ENCODE measurements around the gene DCXR. TPM values are rescaled to one million over a fixed set of nuclear protein-coding genes. Genes with fewer than 3 reads are reported as not detected.

DCXR gene
- total RNA-seq, 6 donors from 2014 or later = 122 to 358 (median 211) TPM

- Histone ChIP-seq H3K36me3 (peaks cover 0 to 13% (median 8%) of the 10 kb centered on the region in 4 donors), H3K9me3 (no peaks in the 10 kb centered on the region), H3K4me1 (peaks cover 21 to 57% (median 47%) of the 10 kb centered on the region in 4 donors), H3K4me3 (no peak overlapping the region), H3K27ac (peak overlapping the region in 2 of 4 donors; percentile 24 to 68), H3K27me3 (no peaks in the 10 kb centered on the region)
- DNase-seq = peak in 1 of 2 donors; percentile 60
- TF ChIP-seq EP300 (IDR thresholded peaks at IDR 0.05) (no peak), POLR2AphosphoS5 (IDR thresholded peaks at IDR 0.05) (no peak)
- WGBS, 2 donors = 92 to 95% methylated on average over 17 to 27 of the region's 29 CpGs
- ATAC-seq (ENCODE audit: low FRiP score in 2 of 2) = no peak
Measured at GRCh38 chr17:81995463-81996231, 41.9 kb downstream of the DCXR start.

DNA sequence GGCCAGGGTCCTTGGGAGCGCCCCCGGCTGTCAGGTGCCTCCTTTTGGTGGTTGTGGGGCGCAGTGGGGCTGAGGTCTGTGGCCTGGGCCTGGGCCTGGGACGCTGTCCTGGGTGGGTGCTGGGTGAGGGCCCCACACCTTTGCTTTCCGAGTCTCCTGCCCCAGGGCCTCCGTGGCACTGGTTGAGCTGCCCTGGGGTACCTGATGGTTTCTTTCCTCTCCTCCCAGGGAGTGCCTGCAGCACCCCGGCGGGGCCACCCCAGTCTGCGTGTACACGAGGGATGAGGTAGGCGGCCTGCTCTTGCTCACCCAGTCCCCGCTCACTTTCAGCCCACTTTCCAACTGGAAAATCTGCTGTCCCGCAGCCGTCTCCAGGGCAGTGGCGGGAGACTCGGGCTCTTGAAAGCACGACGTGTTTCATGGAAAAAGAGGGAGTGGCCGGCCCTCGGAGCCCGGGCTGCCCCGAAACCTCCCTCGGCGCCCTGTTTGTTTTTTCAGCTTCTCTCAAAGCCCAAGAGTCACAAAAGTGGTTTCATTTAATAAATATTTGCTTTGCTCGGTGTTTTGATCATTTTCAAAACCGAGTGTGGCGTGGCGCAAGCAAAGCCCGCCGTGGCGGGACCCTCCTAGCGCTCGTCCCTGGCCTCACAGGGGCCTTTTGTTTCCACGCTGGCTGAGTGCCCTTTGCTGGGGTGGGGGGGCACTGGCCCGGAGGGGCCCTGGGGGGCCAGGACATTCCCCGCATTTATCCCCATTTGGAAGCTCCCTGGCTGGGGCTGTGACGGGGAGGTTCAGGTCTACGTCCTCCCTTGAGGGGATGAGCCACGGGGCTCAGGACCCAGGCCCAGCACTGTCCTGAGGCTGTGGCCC, 42.7 kb downstream of the DCXR start:
- ATAC-seq (ENCODE audit: low FRiP score in 2 of 2) = no peak
- TF ChIP-seq, protein P1, sequence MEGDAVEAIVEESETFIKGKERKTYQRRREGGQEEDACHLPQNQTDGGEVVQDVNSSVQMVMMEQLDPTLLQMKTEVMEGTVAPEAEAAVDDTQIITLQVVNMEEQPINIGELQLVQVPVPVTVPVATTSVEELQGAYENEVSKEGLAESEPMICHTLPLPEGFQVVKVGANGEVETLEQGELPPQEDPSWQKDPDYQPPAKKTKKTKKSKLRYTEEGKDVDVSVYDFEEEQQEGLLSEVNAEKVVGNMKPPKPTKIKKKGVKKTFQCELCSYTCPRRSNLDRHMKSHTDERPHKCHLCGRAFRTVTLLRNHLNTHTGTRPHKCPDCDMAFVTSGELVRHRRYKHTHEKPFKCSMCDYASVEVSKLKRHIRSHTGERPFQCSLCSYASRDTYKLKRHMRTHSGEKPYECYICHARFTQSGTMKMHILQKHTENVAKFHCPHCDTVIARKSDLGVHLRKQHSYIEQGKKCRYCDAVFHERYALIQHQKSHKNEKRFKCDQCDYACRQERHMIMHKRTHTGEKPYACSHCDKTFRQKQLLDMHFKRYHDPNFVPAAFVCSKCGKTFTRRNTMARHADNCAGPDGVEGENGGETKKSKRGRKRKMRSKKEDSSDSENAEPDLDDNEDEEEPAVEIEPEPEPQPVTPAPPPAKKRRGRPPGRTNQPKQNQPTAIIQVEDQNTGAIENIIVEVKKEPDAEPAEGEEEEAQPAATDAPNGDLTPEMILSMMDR (IDR thresholded peaks at IDR 0.05) = no peak
- peak in 1 of 4 donors; percentile 22 for TF ChIP-seq POLR2A (IDR thresholded peaks at IDR 0.05)
- Histone ChIP-seq H3K36me3 (peaks cover 0 to 13% (median 8%) of the 10 kb centered on the region in 4 donors), H3K4me1 (peaks cover 21 to 52% (median 44%) of the 10 kb centered on the region in 4 donors), H3K27me3 (no peaks in the 10 kb centered on the region), H3K4me3 (no peak overlapping the region), H3K27ac (peak overlapping the region in 2 of 4 donors; percentile 24 to 68), H3K9me3 (no peaks in the 10 kb centered on the region)
- WGBS, 2 donors = 80 to 82% methylated on average over 28 to 39 of the region's 39 CpGs
- DNase-seq = peak; percentile 59 to 84

DNA sequence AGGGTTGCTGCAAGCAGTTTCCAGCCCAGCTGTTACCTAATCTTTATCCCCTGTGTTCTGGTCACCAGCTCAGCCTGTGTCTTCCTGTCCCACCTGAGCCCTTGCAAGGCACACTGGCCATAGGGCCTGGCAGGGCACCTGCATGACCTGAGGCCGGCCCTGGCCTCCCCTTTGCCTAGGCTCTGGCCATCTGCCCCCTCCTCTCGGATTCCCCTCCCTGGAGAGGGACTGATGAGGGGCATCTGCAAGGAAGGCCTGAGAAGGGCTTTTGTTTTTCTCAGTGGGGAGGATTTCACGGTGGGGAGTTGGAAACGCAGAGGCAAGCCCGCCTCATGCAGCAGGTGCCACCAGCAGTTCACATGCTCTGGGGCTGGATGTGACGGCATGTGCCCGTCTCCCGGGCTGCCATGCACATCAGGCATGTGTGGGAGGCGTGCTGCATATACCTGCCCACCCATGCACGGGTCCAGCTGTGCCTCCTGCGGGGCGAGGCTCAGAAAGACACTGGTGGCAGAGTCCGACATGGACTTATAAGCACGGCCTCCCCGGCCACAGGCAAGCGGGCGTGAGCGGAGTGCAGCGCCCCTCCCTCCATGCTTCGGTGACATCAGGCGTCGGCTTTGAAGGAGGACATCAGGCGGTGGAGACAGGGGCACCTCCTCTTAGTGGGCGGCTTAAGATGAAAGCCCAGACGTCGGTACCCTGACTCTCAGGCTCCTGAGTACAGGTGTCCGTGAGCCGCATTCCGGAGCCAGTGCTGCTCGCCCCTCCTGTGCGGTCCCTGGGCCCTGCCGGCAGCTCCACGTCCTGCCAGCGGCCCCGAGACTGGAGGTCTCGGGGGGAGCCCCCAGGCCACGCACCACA, 43.5 kb downstream of the DCXR start:
- peak overlapping the region in 1 of 4 donors; percentile 68 for H3K27ac ChIP-seq
- 95% methylated on average over 15 to 35 of the region's 37 CpGs for WGBS, 2 donors
- no peak for ATAC-seq (ENCODE audit: low FRiP score in 2 of 2)
- no peaks in the 10 kb centered on the region for H3K9me3 ChIP-seq
- H3K4me3 ChIP-seq = no peak overlapping the region
- DNase-seq = peak in 1 of 2 donors; percentile 70
- TF ChIP-seq POLR2AphosphoS5 (IDR thresholded peaks at IDR 0.05) (no peak), EP300 (IDR thresholded peaks at IDR 0.05) (no peak), POLR2A (IDR thresholded peaks at IDR 0.05) (no peak)
- TF ChIP-seq, protein P1 (IDR thresholded peaks at IDR 0.05) = no peak
- peaks cover 21 to 48% (median 41%) of the 10 kb centered on the region in 4 donors for H3K4me1 ChIP-seq
- H3K36me3 ChIP-seq = peaks cover 0 to 13% (median 8%) of the 10 kb centered on the region in 4 donors
- no peaks in the 10 kb centered on the region for H3K27me3 ChIP-seq

GRCh38 chr17:81992306-81993102, 45.0 kb downstream of the DCXR start:
- Histone ChIP-seq H3K36me3 (peaks cover 0 to 13% (median 8%) of the 10 kb centered on the region in 4 donors), H3K4me1 (peaks cover 21 to 48% (median 41%) of the 10 kb centered on the region in 4 donors), H3K27ac (peak overlapping the region; percentile 48 to 79 (median 76)), H3K27me3 (no peaks in the 10 kb centered on the region), H3K4me3 (peak overlapping the region in 2 of 4 donors; percentile 7 to 25), H3K9me3 (no peaks in the 10 kb centered on the region)
- TF ChIP-seq EP300 (IDR thresholded peaks at IDR 0.05) (no peak), POLR2AphosphoS5 (IDR thresholded peaks at IDR 0.05) (no peak), POLR2A (IDR thresholded peaks at IDR 0.05) (no peak)
- TF ChIP-seq, protein P1 (IDR thresholded peaks at IDR 0.05) = no peak
- ATAC-seq (ENCODE audit: low FRiP score in 2 of 2) (no peak), DNase-seq (peak in 1 of 2 donors; percentile 69)
- WGBS, 2 donors = 77 to 81% methylated on average over 15 to 29 of the region's 31 CpGs

Measured in upper lobe of left lung (tissue), 6 donors.